HG02943 (cell line): Measurements from ENCODE around the gene GREM2.

Experiments
- ATAC-seq: cut with Tn5 transposase; IDR thresholded peaks from one replicate; pipeline ENCODE4 v1.9.1; 2021; ENCODE audit warnings: mild to moderate bottlenecking, low read depth, moderate library complexity; ENCODE audit not compliant: unreplicated experiment

Gene GREM2

GRCh38 chr1:240503036-240503435 is 108.9 kb downstream of the GREM2 start:
- ATAC-seq: no peak

DNA sequence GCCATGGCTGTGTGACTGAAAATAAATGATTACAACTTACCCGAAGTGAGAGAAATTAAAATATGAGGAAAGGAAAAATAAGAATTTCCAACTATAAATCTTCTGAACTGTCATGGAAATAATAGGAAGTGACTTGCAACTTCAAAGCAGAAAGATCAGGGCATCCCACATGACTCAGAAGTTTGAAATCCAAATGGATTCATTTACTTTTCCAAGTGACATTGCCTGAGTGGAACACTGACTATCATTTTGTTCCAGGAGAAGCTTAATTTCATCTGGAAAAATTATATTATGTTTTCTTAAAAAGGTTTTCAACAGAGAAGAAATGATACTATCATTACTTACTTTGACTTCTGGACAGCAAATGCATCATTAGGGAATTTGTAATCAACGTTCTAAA is 110.8 kb downstream of the GREM2 start:
- no peak for ATAC-seq

DNA sequence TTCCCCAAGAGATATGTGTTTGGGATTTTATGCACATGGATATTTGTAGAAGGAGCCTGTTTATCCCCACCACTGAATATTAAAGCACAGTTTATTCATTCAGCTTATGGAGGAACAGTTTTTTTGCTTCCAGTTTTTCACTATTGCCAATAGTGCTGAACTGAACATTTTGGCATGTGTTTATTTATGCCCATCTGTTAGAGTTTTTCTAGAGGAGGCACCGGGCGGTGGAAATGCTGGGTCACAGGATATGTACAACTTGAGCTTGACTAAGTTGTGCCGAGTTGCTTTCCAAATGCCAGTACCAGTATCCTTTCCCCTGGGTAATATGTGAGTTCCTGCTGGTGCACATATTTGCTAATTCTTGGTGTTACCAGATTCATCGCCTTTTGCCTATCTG is 111.3 kb downstream of the GREM2 start:
- ATAC-seq: no peak

DNA sequence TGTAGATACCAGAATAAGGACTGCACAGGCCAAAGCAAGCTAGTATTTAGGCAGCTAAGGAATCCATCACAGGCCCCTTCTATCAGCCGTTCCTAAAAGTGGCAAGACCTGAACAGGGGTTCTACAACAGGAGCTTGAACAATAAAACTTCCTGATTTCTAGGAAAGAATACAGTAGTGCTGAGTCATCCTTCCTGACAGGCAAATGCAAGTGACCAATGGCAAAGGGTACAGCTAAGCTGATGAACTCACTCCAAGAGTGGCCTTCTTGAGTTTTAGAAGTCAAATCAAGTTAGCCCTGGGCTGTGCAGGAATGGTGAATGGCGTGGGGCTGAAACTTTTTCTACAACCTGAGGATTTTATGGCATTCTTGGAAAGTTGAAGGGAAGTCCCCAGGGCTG is 112.9 kb downstream of the GREM2 start:
- no peak for ATAC-seq

DNA sequence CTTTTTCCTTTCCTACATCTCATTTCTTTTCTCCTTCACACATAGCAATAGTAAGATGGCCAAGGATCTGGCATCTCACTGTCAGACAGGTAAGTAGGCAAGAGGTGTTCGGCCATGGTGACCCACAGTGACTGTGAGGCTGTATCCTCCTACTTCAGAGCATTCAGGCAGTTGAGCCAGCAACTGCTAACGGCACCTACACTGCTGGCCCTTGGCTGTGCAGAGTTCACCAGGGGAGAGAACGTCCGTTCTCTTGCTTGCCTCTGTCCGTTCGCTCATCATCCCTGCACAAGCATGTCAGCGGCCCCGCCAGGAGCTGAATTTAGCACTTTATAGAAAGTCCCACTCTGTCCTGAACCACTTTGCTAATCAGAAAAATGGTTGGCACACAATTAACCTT is 113.6 kb downstream of the GREM2 start:
- ATAC-seq: no peak

- ATAC-seq: no peak
These were observed 114.0 kb downstream of the GREM2 start for GRCh38 chr1:240497908-240498307.

DNA sequence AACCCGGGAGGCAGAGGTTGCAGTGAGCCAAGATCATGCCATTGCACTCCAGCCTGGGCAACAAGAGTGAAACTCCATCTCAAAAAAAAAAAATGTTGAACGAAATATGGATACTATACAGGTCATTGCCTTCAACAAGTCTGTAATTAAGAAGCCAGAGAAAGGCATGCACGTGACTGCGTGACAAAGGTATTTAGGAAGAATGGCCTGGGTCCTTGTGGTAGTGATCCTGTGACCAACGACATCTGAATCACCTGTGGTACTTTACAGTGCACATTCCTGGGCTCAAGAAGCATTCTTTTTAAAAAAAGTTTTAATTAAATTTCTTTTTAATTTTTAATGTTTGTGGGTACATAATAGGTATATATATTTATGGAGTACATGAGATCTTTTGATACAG is 115.0 kb downstream of the GREM2 start:
- ATAC-seq: no peak

- ATAC-seq: no peak
These were observed 115.6 kb downstream of the GREM2 start for GRCh38 chr1:240496356-240496755.

GRCh38 chr1:240495601-240496000 is 116.4 kb downstream of the GREM2 start:
- no peak for ATAC-seq

DNA sequence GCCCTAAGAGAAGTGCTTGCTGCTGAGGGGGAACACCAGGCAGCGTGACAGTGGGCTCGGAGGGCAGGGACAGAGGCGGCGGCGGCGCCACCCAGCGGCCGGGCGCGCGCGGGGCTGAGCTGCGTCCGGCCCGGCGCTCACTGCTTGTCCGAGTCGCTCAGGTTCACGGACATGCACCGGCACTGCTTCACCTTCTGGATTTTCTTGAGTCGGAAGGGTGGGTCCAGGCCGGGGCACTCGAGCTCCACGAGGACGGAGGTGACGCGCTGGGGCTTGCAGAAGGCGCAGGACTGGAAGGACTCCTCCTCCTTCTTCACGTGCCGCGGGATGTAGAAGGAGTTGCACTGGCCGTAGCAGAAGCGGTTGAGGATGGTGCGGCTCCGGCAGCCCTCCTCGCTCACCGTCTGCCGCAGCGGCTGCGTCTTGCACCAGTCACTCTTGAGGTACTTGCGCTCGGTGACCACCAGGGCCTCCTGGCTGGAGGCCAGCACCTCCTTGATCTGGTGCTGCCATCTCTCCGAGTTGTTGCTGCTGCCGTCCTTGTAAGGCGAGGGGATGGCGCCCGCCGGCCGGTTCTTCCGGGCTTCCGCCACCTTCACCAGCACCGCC is 119.0 kb downstream of the GREM2 start:
- no peak for ATAC-seq

DNA sequence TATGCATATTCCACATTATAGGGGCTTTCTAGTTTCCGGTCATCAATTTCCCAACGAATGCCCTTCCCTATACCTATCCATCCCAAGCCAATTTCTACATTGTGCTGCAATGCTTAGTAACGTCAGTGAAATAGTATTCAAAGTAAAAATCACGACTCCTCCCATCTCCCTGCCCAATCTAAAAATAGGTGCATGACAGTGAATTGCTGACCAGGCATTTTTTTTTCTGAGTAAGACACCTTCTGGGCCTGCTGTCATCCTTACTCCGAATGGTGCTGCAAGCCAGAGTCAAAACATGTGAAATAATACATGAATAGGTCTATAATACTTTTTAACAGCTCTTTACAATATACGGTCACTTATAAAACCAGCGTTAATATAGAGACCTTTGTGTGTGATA is 120.2 kb downstream of the GREM2 start:
- no peak for ATAC-seq

- no peak for ATAC-seq
These were observed 120.8 kb downstream of the GREM2 start for GRCh38 chr1:240491156-240491555.

DNA sequence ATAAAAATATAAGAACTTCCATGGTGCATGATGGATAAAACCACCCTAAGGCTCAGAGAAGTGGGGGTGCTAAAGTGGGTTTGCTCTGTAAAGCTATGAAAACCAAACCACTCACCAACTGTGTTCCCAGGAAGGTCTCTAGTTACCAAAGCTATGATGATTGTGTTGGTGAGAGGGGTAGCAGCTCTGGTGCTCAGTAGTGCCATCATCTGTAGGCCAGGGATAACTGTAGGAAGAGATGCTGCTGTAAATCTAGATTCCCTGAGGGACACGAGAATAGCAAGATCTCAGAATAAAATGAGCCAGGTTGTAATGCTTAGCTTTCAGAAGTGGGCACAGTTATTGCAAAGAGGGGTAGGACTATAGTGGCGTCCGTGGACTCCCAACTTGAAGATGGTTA is 124.5 kb downstream of the GREM2 start:
- ATAC-seq: no peak

GRCh38 chr1:240486611-240487010 is 125.3 kb downstream of the GREM2 start:
- no peak for ATAC-seq

- no peak for ATAC-seq
These were observed 127.0 kb downstream of the GREM2 start for GRCh38 chr1:240484804-240485443.

GRCh38 chr1:240478536-240478935 is 133.4 kb downstream of the GREM2 start:
- ATAC-seq: no peak

DNA sequence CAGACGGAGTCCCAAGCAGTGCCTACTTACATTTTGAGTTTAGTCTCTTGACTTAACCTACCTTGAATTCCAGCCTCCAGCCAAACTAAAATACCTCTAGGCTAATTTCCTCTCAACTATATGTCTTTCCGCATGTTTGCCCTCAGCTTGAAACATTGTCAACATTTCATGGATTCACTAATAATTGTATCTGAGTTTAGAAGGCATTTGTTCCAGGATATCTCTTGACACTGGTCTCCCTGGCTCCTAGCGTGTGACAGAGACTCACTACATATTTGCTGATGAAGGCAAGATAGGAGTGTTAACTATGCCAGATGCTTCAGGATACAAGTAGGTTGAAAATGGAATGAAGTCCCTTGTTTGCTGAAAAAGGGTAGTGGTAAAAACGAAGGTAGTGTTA is 136.1 kb downstream of the GREM2 start:
- no peak for ATAC-seq

DNA sequence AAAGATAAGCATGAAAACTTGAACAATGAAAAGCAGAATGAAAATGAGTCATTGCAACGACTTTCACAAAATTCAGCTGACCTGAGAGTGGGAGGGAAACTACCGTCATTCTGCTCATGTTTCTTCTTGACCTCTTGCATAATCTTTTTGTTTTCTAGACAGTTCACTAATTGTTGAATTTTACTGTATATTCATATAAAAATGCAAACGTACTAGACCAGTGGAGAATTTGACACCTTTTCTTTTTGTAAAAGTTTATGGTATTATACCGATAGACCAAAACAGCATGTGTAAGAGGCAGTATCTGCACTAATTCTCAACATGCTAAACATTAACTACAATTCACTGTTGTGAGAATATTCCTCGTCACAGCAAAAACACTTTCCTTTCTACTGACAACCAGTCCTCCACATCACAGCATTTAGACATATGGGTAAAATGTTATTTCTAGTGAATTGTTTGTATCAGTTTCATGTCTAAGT is 137.8 kb downstream of the GREM2 start:
- no peak for ATAC-seq

GRCh38 chr1:240468656-240469055 is 143.3 kb downstream of the GREM2 start:
- no peak for ATAC-seq

- no peak for ATAC-seq
These were observed 144.1 kb downstream of the GREM2 start for GRCh38 chr1:240467895-240468294.

DNA sequence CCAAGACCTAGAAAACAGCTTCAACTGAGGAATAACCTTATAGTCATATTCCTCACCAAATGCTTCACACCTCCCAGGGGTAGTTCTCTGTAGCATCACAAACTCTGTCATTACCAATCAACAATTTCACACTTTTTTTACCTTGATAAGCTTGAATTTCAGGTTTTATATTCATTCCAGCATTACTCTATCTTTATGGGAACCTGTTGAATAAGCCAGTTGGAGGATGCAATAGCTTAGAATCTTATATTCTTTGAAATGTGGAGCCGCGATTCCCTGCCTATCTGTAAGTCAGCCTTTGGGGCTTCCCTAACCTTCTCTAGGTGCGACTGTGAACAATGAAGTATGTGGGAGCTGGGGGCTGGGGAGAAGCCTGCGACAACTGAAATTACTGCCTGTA is 145.4 kb downstream of the GREM2 start:
- no peak for ATAC-seq

GRCh38 chr1:240465531-240465940 is 146.4 kb downstream of the GREM2 start:
- no peak for ATAC-seq
